Measurements from ENCODE around the gene NTF3.

The NTF3 gene

GRCh38 chr12:5515458-5515857, 83.5 kb downstream of the NTF3 start:
- POLR2A ChIA-PET, result no interaction called here
- Histone ChIP-seq H3K4me1 (ENCODE audit: control insufficient read depth, insufficient read depth, low read length) (no peaks in the 10 kb centered on the region), H3K36me3 (ENCODE audit: control insufficient read depth in 2 of 2, insufficient read depth in 1 of 2, low read length in 2 of 2) (no peaks in the 10 kb centered on the region), H3K27ac (ENCODE audit: extremely low read depth, low read depth, low read length) (no peak overlapping the region), H3K4me3 (ENCODE audit: low read depth, low read length) (no peak overlapping the region), H3K9me3 (ENCODE audit: control insufficient read depth, insufficient read depth, low read depth, low read length) (no peaks in the 10 kb centered on the region)
- TF ChIP-seq ZNF473 (tag by site-specific recombination; IDR thresholded peaks at IDR 0.05) (no peak), ZNF280D (tag by site-specific recombination; IDR thresholded peaks at IDR 0.05) (no peak), ZNF239 (tag by site-specific recombination; IDR thresholded peaks at IDR 0.05) (no peak), ZNF155 (tag by site-specific recombination; IDR thresholded peaks at IDR 0.05) (no peak), ZNF626 (tag by site-specific recombination; IDR thresholded peaks at IDR 0.05) (no peak)
- CTCF ChIA-PET, result no interaction called here

- ChIA-PET CTCF (no interaction called here), POLR2A (no interaction called here)
- H3K27ac ChIP-seq (ENCODE audit: extremely low read depth, low read depth, low read length), result no peak overlapping the region
- H3K36me3 ChIP-seq (ENCODE audit: control insufficient read depth in 2 of 2, insufficient read depth in 1 of 2, low read length in 2 of 2), result no peaks in the 10 kb centered on the region
- H3K4me1 ChIP-seq (ENCODE audit: control insufficient read depth, insufficient read depth, low read length), result no peaks in the 10 kb centered on the region
- TF ChIP-seq ZNF654 (tag by site-specific recombination; IDR thresholded peaks at IDR 0.05; ENCODE audit: low read depth) (no peak), ZNF416 (tag by site-specific recombination; IDR thresholded peaks at IDR 0.05) (no peak), SP3 (tag by site-specific recombination; IDR thresholded peaks at IDR 0.05) (no peak), KLF8 (tag by site-specific recombination; IDR thresholded peaks at IDR 0.05) (no peak), KLF17 (tag by site-specific recombination; IDR thresholded peaks at IDR 0.05) (no peak), BCL6B (tag by site-specific recombination; IDR thresholded peaks at IDR 0.05) (no peak), OSR2 (tag by site-specific recombination; IDR thresholded peaks at IDR 0.05) (no peak), PBX3 (CRISPR knock-in tag; IDR thresholded peaks at IDR 0.05) (no peak)
- no peak overlapping the region for H3K4me3 ChIP-seq (ENCODE audit: low read depth, low read length)
- H3K9me3 ChIP-seq (ENCODE audit: control insufficient read depth, insufficient read depth, low read depth, low read length), result no peaks in the 10 kb centered on the region
Observed at GRCh38 chr12:5516371-5517241, 84.7 kb downstream of the NTF3 start.
